ENCODE results near the gene PDE9A.
"Not testable (repeated sequence)": the region's sequence is repeated elsewhere in the genome, so short reads cannot be mapped to it uniquely, and the experiment has no call there.

PDE9A gene

GRCh38 chr21:42781150-42781970 is 127.9 kb downstream of the PDE9A start:
- no peak for DNase-seq

GRCh38 chr21:42781971-42782722 is 128.7 kb downstream of the PDE9A start:
- no peak for DNase-seq

- no peak for DNase-seq
Measured at GRCh38 chr21:42782723-42783242, 129.4 kb downstream of the PDE9A start.

- DNase-seq, result no peak
Measured at GRCh38 chr21:42784276-42784675, 130.9 kb downstream of the PDE9A start.

- DNase-seq, result no peak
Measured at GRCh38 chr21:42784896-42785451, 131.6 kb downstream of the PDE9A start.

- no peak for DNase-seq
Measured at GRCh38 chr21:42785666-42786427, 132.4 kb downstream of the PDE9A start.

- no peak for DNase-seq
Measured at GRCh38 chr21:42786884-42787283, 133.5 kb downstream of the PDE9A start.

- DNase-seq, result no peak
Measured at GRCh38 chr21:42787613-42788012, 134.2 kb downstream of the PDE9A start.

- DNase-seq, result no peak
Measured at GRCh38 chr21:42790520-42791065, 137.2 kb downstream of the PDE9A start.

- DNase-seq, result no peak
Measured at GRCh38 chr21:42793774-42794173, 140.4 kb downstream of the PDE9A start.

GRCh38 chr21:42794551-42794950 is 141.1 kb downstream of the PDE9A start:
- no peak for DNase-seq

- DNase-seq, result no peak
Measured at GRCh38 chr21:42796327-42797062, 143.1 kb downstream of the PDE9A start.

GRCh38 chr21:42797522-42797921 is 144.1 kb downstream of the PDE9A start:
- DNase-seq, result no peak

GRCh38 chr21:42798106-42798505 is 144.7 kb downstream of the PDE9A start:
- no peak for DNase-seq

- no peak for DNase-seq
Measured at GRCh38 chr21:42799516-42799915, 146.1 kb downstream of the PDE9A start.

GRCh38 chr21:42799948-42800347 is 146.5 kb downstream of the PDE9A start:
- no peak for DNase-seq

GRCh38 chr21:42801616-42802015 is 148.2 kb downstream of the PDE9A start:
- DNase-seq, result not testable (repeated sequence)

- DNase-seq, result no peak
Measured at GRCh38 chr21:42806509-42807140, 153.2 kb downstream of the PDE9A start.

GRCh38 chr21:42807293-42807895 is 154.0 kb downstream of the PDE9A start:
- not testable (repeated sequence) for DNase-seq

- no peak for DNase-seq
Measured at GRCh38 chr21:42807938-42808613, 154.7 kb downstream of the PDE9A start.
